ENCODE data around the gene LPIN2. TPM values are rescaled to one million over a fixed set of nuclear protein-coding genes. Genes with fewer than 3 reads are reported as not detected.

Gene LPIN2
- total RNA-seq, 1 donor from 2014 or later: 8.2 TPM

DNA sequence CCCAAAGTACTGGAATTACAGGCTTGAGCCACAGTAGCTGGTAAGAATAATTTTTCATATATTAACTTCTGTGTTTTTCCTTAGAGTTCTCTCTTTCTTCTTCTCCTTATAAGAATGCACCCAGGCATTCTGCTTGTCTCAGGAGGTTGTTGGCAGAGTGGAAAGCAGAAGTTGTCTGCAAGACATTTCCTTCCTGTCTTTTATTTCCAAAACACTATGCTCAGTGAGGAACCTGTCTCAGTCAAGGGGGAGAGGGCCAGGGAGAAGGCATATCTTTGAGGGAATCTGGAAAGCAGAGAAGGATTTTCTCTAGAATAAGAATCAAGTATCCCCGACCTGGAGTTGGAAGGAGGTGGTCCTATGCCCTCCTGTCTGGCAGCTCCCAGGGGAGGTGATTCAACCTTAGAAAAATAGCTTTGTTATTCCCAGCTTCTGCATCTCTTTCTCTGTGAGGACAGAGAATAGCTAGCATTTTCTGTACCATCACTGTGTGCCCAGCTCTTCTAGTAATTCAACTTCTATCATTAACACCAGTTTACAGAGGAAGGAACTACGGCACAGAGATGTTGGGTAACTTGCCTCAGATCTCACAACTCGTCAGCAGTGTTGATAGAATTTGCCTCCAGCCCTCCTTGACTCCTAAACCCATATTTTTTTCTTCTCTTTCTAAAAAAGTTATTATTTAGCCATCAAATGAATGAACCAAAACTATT, 3.8 kb upstream of the LPIN2 start:
- intact Hi-C loops (cut with micrococcal nuclease): no loop called here
- Histone ChIP-seq H3K4me3 (no peak overlapping the region), H3K36me3 (no peaks in the 10 kb centered on the region), H3K27ac (replicated peaks) (peak overlapping the region; percentile 94), H3K27me3 (ENCODE audit: low read depth) (no peaks in the 10 kb centered on the region), H3K4me1 (peaks cover 50% of the 10 kb centered on the region), H3K9me3 (replicated peaks) (no peaks in the 10 kb centered on the region)
- no peak for DNase-seq
- TF ChIP-seq, protein P1, sequence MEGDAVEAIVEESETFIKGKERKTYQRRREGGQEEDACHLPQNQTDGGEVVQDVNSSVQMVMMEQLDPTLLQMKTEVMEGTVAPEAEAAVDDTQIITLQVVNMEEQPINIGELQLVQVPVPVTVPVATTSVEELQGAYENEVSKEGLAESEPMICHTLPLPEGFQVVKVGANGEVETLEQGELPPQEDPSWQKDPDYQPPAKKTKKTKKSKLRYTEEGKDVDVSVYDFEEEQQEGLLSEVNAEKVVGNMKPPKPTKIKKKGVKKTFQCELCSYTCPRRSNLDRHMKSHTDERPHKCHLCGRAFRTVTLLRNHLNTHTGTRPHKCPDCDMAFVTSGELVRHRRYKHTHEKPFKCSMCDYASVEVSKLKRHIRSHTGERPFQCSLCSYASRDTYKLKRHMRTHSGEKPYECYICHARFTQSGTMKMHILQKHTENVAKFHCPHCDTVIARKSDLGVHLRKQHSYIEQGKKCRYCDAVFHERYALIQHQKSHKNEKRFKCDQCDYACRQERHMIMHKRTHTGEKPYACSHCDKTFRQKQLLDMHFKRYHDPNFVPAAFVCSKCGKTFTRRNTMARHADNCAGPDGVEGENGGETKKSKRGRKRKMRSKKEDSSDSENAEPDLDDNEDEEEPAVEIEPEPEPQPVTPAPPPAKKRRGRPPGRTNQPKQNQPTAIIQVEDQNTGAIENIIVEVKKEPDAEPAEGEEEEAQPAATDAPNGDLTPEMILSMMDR (IDR thresholded peaks at IDR 0.05; ENCODE audit: borderline replicate concordance): no peak

DNA sequence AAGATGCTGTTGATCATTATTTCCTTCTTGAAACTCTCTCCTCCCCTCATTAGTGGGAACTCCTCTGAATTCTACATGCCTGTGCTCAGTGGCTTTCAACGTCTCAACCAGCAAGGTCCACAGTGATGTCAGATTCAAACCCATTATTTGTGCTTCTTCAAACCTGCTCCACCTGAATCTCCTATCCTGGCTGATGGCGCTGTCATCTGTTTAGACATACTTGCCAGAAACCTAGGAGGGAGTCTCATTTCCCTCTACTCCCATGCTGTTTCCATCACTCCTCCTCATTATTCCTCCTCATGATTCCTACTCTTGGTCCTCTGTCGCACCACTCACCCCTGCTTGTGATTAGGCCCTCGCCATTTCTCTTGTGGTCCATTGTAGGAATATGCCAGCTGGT, 2.9 kb upstream of the LPIN2 start:
- H3K27me3 ChIP-seq (ENCODE audit: low read depth): no peaks in the 10 kb centered on the region
- no peaks in the 10 kb centered on the region for H3K36me3 ChIP-seq
- intact Hi-C loops (cut with micrococcal nuclease): no loop called here
- peak overlapping the region; percentile 94 for H3K27ac ChIP-seq (replicated peaks)
- H3K4me3 ChIP-seq: no peak overlapping the region
- no peak for DNase-seq
- no peaks in the 10 kb centered on the region for H3K9me3 ChIP-seq (replicated peaks)
- H3K4me1 ChIP-seq: peaks cover 56% of the 10 kb centered on the region
- TF ChIP-seq, protein P1 (IDR thresholded peaks at IDR 0.05; ENCODE audit: borderline replicate concordance): no peak

DNA sequence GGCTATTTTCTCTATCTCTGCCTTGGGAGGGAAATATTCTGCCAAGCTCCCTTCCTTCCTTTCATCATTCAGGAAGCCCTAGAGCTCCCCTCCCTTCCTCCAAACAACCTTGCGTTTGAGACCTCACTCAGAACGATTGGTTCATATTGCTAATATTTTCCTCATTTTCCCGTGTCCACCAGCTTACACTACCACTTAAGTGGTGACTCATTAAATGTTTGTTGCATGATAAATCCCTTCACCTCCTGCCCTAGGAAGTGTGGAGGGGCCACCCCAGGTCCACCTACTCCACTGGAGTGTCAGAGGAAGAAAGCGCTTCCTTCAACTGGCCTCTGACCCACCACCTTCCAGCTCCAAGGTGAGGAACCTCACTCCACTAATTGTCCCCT, 2.3 kb upstream of the LPIN2 start:
- peaks cover 56% of the 10 kb centered on the region for H3K4me1 ChIP-seq
- H3K36me3 ChIP-seq: no peaks in the 10 kb centered on the region
- peak overlapping the region; percentile 94 for H3K27ac ChIP-seq (replicated peaks)
- no peak for DNase-seq
- no peak overlapping the region for H3K4me3 ChIP-seq
- TF ChIP-seq, protein P1 (IDR thresholded peaks at IDR 0.05; ENCODE audit: borderline replicate concordance): no peak
- H3K27me3 ChIP-seq (ENCODE audit: low read depth): no peaks in the 10 kb centered on the region
- H3K9me3 ChIP-seq (replicated peaks): no peaks in the 10 kb centered on the region
- intact Hi-C loops (cut with micrococcal nuclease): no loop called here

DNA sequence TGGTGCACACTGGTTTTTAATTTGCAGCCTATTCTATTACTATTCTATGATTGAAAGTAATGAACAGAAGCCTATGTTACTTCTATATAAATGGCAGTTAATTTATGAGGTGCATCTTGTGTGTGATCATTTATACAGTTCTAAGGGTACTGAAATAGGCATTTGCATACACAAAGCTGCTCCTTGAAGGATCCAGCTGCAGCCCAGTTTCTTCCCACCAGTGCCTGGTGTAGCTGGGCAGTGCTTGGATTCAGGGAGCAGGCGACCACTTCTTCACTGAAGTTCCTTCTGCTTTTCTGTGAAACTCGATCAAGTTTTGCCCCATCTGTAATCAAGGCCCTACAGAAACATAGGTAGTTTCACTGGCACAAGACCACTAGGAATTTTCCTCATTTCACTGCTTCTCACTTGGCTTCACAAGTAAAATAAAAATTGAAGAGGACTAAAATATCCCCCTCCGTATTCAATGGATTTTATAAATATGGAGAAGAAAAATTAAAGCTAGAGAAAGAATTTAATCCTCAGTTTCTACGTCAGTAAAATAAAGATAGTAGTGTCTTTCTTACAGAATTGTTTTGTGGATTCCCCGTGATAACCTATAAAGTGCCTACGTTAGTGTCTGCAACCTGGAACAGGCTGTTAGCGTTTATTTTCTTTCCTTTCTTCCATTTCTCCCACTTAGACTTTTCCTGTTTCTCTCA, 1.7 kb upstream of the LPIN2 start:
- no peaks in the 10 kb centered on the region for H3K36me3 ChIP-seq
- peak overlapping the region; percentile 85 for H3K4me3 ChIP-seq
- no peaks in the 10 kb centered on the region for H3K27me3 ChIP-seq (ENCODE audit: low read depth)
- H3K9me3 ChIP-seq (replicated peaks): no peaks in the 10 kb centered on the region
- H3K4me1 ChIP-seq: peaks cover 56% of the 10 kb centered on the region
- peak overlapping the region; percentile 94 for H3K27ac ChIP-seq (replicated peaks)
- intact Hi-C loops (cut with micrococcal nuclease): no loop called here
- no peak for DNase-seq
- TF ChIP-seq, protein P1 (IDR thresholded peaks at IDR 0.05; ENCODE audit: borderline replicate concordance): no peak

DNA sequence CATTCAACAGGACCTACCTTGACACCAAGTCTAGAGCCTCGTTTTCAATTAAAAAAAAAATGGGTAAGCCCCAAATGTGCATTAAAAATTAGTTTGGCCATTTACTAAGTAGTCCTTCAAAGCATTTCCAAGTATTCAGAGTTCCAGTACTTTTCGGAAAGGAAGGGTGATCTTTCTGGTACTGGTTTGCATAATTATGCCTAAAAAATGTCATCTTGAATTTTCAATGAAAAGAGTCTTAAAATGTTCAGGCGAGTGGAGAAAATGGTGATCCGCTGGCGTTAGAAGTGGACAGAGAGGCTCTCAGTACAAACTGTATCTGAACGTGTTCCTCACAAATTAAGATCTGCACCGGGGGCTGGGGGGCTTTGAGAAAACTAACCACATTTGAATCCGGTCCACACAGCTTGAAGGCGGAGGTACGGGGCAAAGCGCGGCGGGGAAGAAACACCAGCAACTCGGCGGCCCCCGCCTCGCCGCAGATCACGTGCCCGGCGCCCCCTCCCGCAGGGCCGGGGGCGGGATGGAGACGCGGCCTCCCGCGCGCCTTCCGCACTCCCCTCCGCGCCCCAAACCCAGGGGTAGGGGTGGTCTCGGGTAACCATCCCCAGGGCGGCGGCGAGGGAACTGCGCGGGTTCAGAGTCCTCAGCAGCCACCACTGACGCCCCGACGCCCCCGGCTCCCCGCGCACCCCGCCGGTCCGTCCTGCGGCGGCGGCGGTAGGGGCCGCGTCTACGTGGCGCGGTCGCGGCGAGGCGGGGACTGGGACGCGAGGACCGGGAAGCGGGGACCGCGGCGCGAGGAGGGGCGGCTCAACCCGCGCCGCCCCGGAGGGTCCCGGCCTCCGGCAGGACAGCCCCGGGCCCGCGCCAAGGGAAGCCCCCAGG, 564 bp downstream of the LPIN2 start:
- intact Hi-C loops (cut with micrococcal nuclease): no loop called here
- H3K9me3 ChIP-seq (replicated peaks): no peaks in the 10 kb centered on the region
- H3K4me3 ChIP-seq: peak overlapping the region; percentile 85
- peaks cover 4% of the 10 kb centered on the region for H3K36me3 ChIP-seq
- peak; percentile 44 for DNase-seq
- TF ChIP-seq, protein P1 (IDR thresholded peaks at IDR 0.05; ENCODE audit: borderline replicate concordance): no peak
- H3K4me1 ChIP-seq: peaks cover 56% of the 10 kb centered on the region
- peak overlapping the region; percentile 94 for H3K27ac ChIP-seq (replicated peaks)
- H3K27me3 ChIP-seq (ENCODE audit: low read depth): no peaks in the 10 kb centered on the region
